HepG2 (cell line): ENCODE results near the gene ZKSCAN8. TPM values are rescaled to one million over a fixed set of nuclear protein-coding genes. Genes with fewer than 3 reads are reported as not detected.

Source experiments
- ARNT ChIP-seq: fragments of 450-650 bp; IDR thresholded peaks from 2 replicates; pipeline ENCODE4 v1.6.1; 2017
- CREM ChIP-seq, 2 experiments: sonication (generic) in 1 of 2; formaldehyde crosslinking in 1 of 2; IDR thresholded peaks; 2 replicates each; pipeline versions ENCODE4 v1.4.0 to v1.6.1; 2016 to 2020; ENCODE audit warnings: antibody characterized with exemption in 1 of 2, mild to moderate bottlenecking in 1 of 2, missing genetic modification reagents in 1 of 2
- FOSL2 ChIP-seq: sonication (generic); formaldehyde crosslinking; IDR thresholded peaks from 2 replicates; pipeline ENCODE4 v1.4.0; 2020; ENCODE audit warnings: missing genetic modification reagents
- GATAD2A ChIP-seq: IDR thresholded peaks from 2 replicates; pipeline ENCODE4 v1.6.1; 2016
- KDM4B ChIP-seq: sonication (generic); formaldehyde crosslinking; IDR thresholded peaks from 2 replicates; pipeline ENCODE4 v1.4.0; 2020; ENCODE audit warnings: missing genetic modification reagents
- MIER3 ChIP-seq: IDR thresholded peaks from 2 replicates; pipeline ENCODE4 v1.6.1; 2016; ENCODE audit warnings: missing compliant biosample characterization, borderline replicate concordance
- RAD21 ChIP-seq: fragments of 450-650 bp; formaldehyde crosslinking; IDR thresholded peaks from 2 replicates; pipeline ENCODE4 v1.5.0; 2020; ENCODE audit warnings: mild to moderate bottlenecking
- RAD51 ChIP-seq: fragments of 450-650 bp; IDR thresholded peaks from 2 replicates; pipeline ENCODE4 v1.6.1; 2016; ENCODE audit warnings: borderline replicate concordance
- SMAD9 ChIP-seq: sonication (generic); formaldehyde crosslinking; IDR thresholded peaks from 2 replicates; pipeline ENCODE4 v1.5.1; 2020; ENCODE audit warnings: mild to moderate bottlenecking, missing genetic modification reagents
- SRY ChIP-seq: sonication (generic); formaldehyde crosslinking; IDR thresholded peaks from 2 replicates; pipeline ENCODE4 v1.8.0; 2022; ENCODE audit warnings: mild to moderate bottlenecking, missing genetic modification reagents
- TP53 ChIP-seq: sonication (generic); formaldehyde crosslinking; conservative IDR thresholded peaks from 2 replicates; pipeline ENCODE4 v1.4.0; 2020; ENCODE audit warnings: missing genetic modification reagents
- ZNF143 ChIP-seq: sonication (generic); formaldehyde crosslinking; IDR thresholded peaks from 2 replicates; pipeline ENCODE4 v1.4.0; 2020; ENCODE audit warnings: missing genetic modification reagents
- ZNF335 ChIP-seq: sonication (generic); formaldehyde crosslinking; IDR thresholded peaks from 2 replicates; pipeline ENCODE4 v1.4.0; 2020; ENCODE audit warnings: missing genetic modification reagents
- ZNF605 ChIP-seq: sonication (generic); formaldehyde crosslinking; IDR thresholded peaks from 2 replicates; pipeline ENCODE4 v1.8.0; 2022; ENCODE audit warnings: mild to moderate bottlenecking, missing genetic modification reagents
- polyA plus RNA-seq, 8 experiments: library from polyadenylated mRNA; depleted of rRNA in 3 of 8; stranded (reverse) in 7 of 8; unstranded in 1 of 8; fragments of >200 nt; fragmentation: Illumina TruSeq in 4 of 8; extraction: Trizol in 4 of 8; gene quantifications; 2 replicates each; pipeline versions ENCODE4 v1.2.1 to v1.2.3, GENCODE V29; 2011 to 2016; ENCODE audit warnings: low read depth in 4 of 8, missing spikeins in 1 of 8, mixed read lengths in 1 of 8; ENCODE audit not compliant: insufficient read depth in 1 of 8
- total RNA-seq, 5 experiments: library from RNA; depleted of rRNA; stranded (reverse); fragments of >200 nt; fragmentation: Illumina TruSeq; extraction: Trizol; gene quantifications; 2 replicates each; pipeline ENCODE4 v1.2.3, GENCODE V29; 2016; ENCODE audit warnings: low read depth in 1 of 5
- TF ChIP-seq, protein P1 (sequence below): sonication (generic); formaldehyde crosslinking; IDR thresholded peaks from 2 replicates; pipeline ENCODE4 v1.5.0; 2020; ENCODE audit warnings: mild to moderate bottlenecking, missing genetic modification reagents, moderate library complexity
- TF ChIP-seq, protein P2 (sequence below): sonication (generic); formaldehyde crosslinking; IDR thresholded peaks from 2 replicates; pipeline ENCODE4 v1.5.0; 2020; ENCODE audit warnings: missing genetic modification reagents
- TF ChIP-seq, protein P3 (sequence below): sonication (generic); formaldehyde crosslinking; IDR thresholded peaks from 2 replicates; pipeline ENCODE4 v1.9.0; 2021; ENCODE audit warnings: missing genetic modification reagents, mild to moderate bottlenecking, borderline replicate concordance
- TF ChIP-seq, protein P4 (sequence below): sonication (generic); formaldehyde crosslinking; conservative IDR thresholded peaks from 2 replicates; pipeline ENCODE4 v1.8.0; 2022; ENCODE audit warnings: missing genetic modification reagents
- TF ChIP-seq, protein P5 (sequence below): sonication (generic); formaldehyde crosslinking; IDR thresholded peaks from 2 replicates; pipeline ENCODE4 v1.5.1; 2020; ENCODE audit warnings: missing genetic modification reagents, mild to moderate bottlenecking, borderline replicate concordance
- TF ChIP-seq, protein P6 (sequence below): sonication (generic); formaldehyde crosslinking; IDR thresholded peaks from 2 replicates; pipeline ENCODE4 v1.5.0; 2020; ENCODE audit warnings: mild to moderate bottlenecking, missing genetic modification reagents

The ZKSCAN8 gene
- total and polyA plus RNA-seq, 2 of the 13 experiments (the other 11 are each of a cell fraction or from before 2014, with no cell fraction given) = 12.4 to 20.9 TPM

DNA sequence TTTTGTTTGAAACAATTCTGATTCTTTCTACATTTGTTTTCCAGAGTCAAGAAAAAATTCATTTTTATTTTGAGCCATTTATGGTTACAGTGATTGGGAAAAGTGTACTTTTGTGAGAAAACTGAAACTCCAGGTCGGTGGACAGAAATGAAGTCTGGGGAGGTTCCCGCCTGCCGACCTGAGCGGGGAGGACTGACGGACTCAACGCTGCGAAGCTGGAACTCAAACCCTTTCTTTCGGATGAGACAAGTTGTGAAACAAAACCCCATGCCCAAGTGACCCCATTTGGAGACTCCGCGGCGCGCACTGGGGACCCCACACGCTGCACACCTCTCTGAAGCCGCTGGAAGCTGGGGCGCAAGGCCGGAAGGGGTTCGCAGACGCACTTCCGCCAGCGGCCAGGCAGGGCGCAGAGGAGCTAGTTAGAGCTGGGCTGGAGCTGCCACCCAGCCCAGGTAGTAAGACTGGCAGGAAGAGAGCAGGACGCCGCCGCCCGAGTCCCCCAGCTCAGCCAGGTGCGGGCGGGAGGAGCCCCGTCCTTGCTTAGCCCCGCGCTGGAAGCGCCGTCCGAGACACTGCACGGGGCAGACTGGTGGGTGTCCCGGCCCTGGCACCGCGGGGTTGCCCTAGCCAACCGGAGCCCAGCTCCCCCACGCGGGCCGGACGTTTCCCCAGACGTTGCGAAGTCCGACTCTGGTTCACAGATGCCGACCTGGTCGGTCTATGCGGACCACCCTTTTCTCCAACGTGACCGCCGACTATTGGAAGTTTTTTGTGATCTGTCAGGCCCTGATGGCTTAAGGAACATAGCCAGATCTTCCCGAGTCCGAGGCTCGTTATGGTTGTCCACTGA lies 37.1 kb upstream of the ZKSCAN8 start (continued):
- TF ChIP-seq, protein P1, sequence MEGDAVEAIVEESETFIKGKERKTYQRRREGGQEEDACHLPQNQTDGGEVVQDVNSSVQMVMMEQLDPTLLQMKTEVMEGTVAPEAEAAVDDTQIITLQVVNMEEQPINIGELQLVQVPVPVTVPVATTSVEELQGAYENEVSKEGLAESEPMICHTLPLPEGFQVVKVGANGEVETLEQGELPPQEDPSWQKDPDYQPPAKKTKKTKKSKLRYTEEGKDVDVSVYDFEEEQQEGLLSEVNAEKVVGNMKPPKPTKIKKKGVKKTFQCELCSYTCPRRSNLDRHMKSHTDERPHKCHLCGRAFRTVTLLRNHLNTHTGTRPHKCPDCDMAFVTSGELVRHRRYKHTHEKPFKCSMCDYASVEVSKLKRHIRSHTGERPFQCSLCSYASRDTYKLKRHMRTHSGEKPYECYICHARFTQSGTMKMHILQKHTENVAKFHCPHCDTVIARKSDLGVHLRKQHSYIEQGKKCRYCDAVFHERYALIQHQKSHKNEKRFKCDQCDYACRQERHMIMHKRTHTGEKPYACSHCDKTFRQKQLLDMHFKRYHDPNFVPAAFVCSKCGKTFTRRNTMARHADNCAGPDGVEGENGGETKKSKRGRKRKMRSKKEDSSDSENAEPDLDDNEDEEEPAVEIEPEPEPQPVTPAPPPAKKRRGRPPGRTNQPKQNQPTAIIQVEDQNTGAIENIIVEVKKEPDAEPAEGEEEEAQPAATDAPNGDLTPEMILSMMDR (CRISPR knock-in tag) = peak; percentile 84
- TF ChIP-seq FOSL2 (CRISPR knock-in tag) (no peak), RAD51 (no peak), GATAD2A (CRISPR knock-in tag) (peak; percentile 84), ZNF335 (CRISPR knock-in tag) (no peak), ARNT (no peak), KDM4B (CRISPR knock-in tag) (peak; percentile 72; the same call in 1 of the 2 replicates), TP53 (CRISPR knock-in tag) (0 out of 2 replicates have a peak, but pooled peaks have one; percentile 44), ZNF605 (CRISPR knock-in tag) (0 out of 2 replicates have a peak, but pooled peaks have one; percentile 57), RAD21 (peak; percentile 72), SRY (CRISPR knock-in tag) (peak; percentile 63), MIER3 (CRISPR knock-in tag) (peak; percentile 15; the same call in 1 of the 2 replicates), ZNF143 (CRISPR knock-in tag) (peak; percentile 61; the same call in 1 of the 2 replicates), SMAD9 (peak; percentile 90; the same call in 1 of the 2 replicates), CREM (IDR thresholded peaks at IDR 0.05) (peak; percentile 34; the same call in 1 of the 2 replicates), CREM (CRISPR knock-in tag; IDR thresholded peaks at IDR 0.05) (no peak)
- TF ChIP-seq, protein P2, sequence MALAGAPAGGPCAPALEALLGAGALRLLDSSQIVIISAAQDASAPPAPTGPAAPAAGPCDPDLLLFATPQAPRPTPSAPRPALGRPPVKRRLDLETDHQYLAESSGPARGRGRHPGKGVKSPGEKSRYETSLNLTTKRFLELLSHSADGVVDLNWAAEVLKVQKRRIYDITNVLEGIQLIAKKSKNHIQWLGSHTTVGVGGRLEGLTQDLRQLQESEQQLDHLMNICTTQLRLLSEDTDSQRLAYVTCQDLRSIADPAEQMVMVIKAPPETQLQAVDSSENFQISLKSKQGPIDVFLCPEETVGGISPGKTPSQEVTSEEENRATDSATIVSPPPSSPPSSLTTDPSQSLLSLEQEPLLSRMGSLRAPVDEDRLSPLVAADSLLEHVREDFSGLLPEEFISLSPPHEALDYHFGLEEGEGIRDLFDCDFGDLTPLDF = peak; percentile 72
- TF ChIP-seq, protein P3, sequence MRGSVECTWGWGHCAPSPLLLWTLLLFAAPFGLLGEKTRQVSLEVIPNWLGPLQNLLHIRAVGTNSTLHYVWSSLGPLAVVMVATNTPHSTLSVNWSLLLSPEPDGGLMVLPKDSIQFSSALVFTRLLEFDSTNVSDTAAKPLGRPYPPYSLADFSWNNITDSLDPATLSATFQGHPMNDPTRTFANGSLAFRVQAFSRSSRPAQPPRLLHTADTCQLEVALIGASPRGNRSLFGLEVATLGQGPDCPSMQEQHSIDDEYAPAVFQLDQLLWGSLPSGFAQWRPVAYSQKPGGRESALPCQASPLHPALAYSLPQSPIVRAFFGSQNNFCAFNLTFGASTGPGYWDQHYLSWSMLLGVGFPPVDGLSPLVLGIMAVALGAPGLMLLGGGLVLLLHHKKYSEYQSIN (CRISPR knock-in tag) = no peak
- TF ChIP-seq, protein P4, sequence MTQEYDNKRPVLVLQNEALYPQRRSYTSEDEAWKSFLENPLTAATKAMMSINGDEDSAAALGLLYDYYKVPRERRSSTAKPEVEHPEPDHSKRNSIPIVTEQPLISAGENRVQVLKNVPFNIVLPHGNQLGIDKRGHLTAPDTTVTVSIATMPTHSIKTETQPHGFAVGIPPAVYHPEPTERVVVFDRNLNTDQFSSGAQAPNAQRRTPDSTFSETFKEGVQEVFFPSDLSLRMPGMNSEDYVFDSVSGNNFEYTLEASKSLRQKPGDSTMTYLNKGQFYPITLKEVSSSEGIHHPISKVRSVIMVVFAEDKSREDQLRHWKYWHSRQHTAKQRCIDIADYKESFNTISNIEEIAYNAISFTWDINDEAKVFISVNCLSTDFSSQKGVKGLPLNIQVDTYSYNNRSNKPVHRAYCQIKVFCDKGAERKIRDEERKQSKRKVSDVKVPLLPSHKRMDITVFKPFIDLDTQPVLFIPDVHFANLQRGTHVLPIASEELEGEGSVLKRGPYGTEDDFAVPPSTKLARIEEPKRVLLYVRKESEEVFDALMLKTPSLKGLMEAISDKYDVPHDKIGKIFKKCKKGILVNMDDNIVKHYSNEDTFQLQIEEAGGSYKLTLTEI (CRISPR knock-in tag) = no peak
- TF ChIP-seq, protein P5, sequence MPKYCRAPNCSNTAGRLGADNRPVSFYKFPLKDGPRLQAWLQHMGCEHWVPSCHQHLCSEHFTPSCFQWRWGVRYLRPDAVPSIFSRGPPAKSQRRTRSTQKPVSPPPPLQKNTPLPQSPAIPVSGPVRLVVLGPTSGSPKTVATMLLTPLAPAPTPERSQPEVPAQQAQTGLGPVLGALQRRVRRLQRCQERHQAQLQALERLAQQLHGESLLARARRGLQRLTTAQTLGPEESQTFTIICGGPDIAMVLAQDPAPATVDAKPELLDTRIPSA (CRISPR knock-in tag) = peak; percentile 80; the same call in 1 of the 2 replicates
- TF ChIP-seq, protein P6, sequence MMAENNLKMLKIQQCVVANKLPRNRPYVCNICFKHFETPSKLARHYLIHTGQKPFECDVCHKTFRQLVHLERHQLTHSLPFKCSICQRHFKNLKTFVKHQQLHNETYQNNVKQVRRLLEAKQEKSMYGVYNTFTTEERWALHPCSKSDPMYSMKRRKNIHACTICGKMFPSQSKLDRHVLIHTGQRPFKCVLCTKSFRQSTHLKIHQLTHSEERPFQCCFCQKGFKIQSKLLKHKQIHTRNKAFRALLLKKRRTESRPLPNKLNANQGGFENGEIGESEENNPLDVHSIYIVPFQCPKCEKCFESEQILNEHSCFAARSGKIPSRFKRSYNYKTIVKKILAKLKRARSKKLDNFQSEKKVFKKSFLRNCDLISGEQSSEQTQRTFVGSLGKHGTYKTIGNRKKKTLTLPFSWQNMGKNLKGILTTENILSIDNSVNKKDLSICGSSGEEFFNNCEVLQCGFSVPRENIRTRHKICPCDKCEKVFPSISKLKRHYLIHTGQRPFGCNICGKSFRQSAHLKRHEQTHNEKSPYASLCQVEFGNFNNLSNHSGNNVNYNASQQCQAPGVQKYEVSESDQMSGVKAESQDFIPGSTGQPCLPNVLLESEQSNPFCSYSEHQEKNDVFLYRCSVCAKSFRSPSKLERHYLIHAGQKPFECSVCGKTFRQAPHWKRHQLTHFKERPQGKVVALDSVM (CRISPR knock-in tag) = peak; percentile 62
